HCT116 (cell line): ENCODE results near the gene ERMAP. TPM values are rescaled to one million over a fixed set of nuclear protein-coding genes. Genes with fewer than 3 reads are reported as not detected.

Experiments
- ATAC-seq: fragments of 200-7000 bp; cut with Tn5 transposase; 2 replicates; pipeline ENCODE4 v1.9.1; 2020; ENCODE audit warnings: mild to moderate bottlenecking, moderate library complexity
- BruUV-seq: library from RNA; stranded (reverse); fragments of 400-500 nt; replicated peaks from 2 replicates; lab custom pipeline; 2021; lab: Mats Ljungman, UMichigan
- CTCF ChIA-PET: fragments of 300-600 bp; sonication (Branson Sonifier 250); formaldehyde crosslinking; loops from one replicate; lab custom pipeline; 2021; ENCODE audit warnings: antibody characterized with exemption; lab: Charles Lee
- POLR2A ChIA-PET: fragments of 300-600, 350-600 bp; sonication (Branson Sonifier 250); formaldehyde crosslinking; loops from one replicate; lab custom pipeline; 2021; ENCODE audit warnings: antibody characterized with exemption; lab: Charles Lee
- RAD21 ChIA-PET, 2 experiments: fragments of 300-600 bp; sonication (Branson Sonifier 250); formaldehyde crosslinking; loops; one replicate each; lab custom pipeline; 2023; ENCODE audit warnings: low total read pairs in 2 of 2; ENCODE audit not compliant: uncharacterized antibody in 2 of 2, unreplicated experiment in 2 of 2, low non-redundant PET in 1 of 2; lab: Charles Lee
- DNase-seq: peaks from one replicate; pipeline ENCODE4 v3.0.0-alpha.2; 2010; ENCODE audit warnings: low read depth, low spot score
- H2AFZ ChIP-seq: fragments of 200-600 bp; shearing (Covaris generic), sonication (generic); 2 replicates; pipeline ENCODE4 v1.6.1; 2017; ENCODE audit warnings: low read depth, mixed run types, mixed read lengths, antibody characterized with exemption, low read length; ENCODE audit not compliant: poor library complexity, severe bottlenecking
- H3K27ac ChIP-seq: 2 replicates; pipeline ENCODE4 v1.5.1; 2012; ENCODE audit warnings: low read depth, low read length
- H3K27me3 ChIP-seq: fragments of 200-600 bp; sonication (generic); 2 replicates; pipeline ENCODE4 v1.6.1; 2016; ENCODE audit warnings: mixed run types, low read length, mixed read lengths; ENCODE audit not compliant: insufficient read depth
- H3K36me3 ChIP-seq, 2 experiments: fragments of 200-500 bp in 1 of 2; fragments of 200-600 bp in 1 of 2; sonication (Bioruptor generic) in 1 of 2; sonication (generic) in 1 of 2; 2 replicates each; pipeline versions ENCODE4 v1.5.1 to v1.6.1; 2014 to 2016; ENCODE audit warnings: low read length in 2 of 2, inconsistent platforms in 1 of 2, mixed read lengths in 1 of 2, mixed run types in 1 of 2; ENCODE audit not compliant: insufficient read depth in 2 of 2, control insufficient read depth in 1 of 2
- H3K4me1 ChIP-seq, 2 experiments: fragments of 200-600 bp in 1 of 2; sonication (generic) in 1 of 2; 2 replicates each; pipeline versions ENCODE4 v1.5.1 to v1.6.1; 2012 to 2017; ENCODE audit warnings: low read length in 2 of 2, inconsistent platforms in 1 of 2, mild to moderate bottlenecking in 1 of 2, mixed read lengths in 1 of 2, mixed run types in 1 of 2, moderate library complexity in 1 of 2; ENCODE audit not compliant: insufficient read depth in 2 of 2, control insufficient read depth in 1 of 2
- H3K4me2 ChIP-seq: fragments of 200-600 bp; sonication (generic); 2 replicates; pipeline ENCODE4 v1.6.1; 2017; ENCODE audit warnings: mixed run types, low read length, mixed read lengths
- H3K4me3 ChIP-seq, 2 experiments: fragments of 200-600 bp in 1 of 2; sonication (generic) in 1 of 2; replicated peaks in 1 of 2; 2 replicates each; pipeline ENCODE4 v1.5.1; 2011 to 2016; ENCODE audit warnings: low read length in 2 of 2, control low read depth in 1 of 2, low read depth in 1 of 2, mild to moderate bottlenecking in 1 of 2, mixed read lengths in 1 of 2, mixed run types in 1 of 2
- H3K79me2 ChIP-seq: fragments of 200-600 bp; sonication (generic); 2 replicates; pipeline ENCODE4 v1.6.1; 2017; ENCODE audit warnings: mild to moderate bottlenecking, mixed run types, low read length, moderate library complexity, mixed read lengths; ENCODE audit not compliant: insufficient read depth
- H3K9ac ChIP-seq: fragments of 200-600 bp; sonication (generic); 2 replicates; pipeline ENCODE4 v1.6.1; 2016; ENCODE audit warnings: low read length, mixed read lengths
- H3K9me2 ChIP-seq: fragments of 200-600 bp; sonication (generic), shearing (Covaris generic); 2 replicates; pipeline ENCODE4 v1.6.1; 2017; ENCODE audit warnings: mixed run types, mild to moderate bottlenecking, moderate library complexity; ENCODE audit not compliant: insufficient read depth
- H3K9me3 ChIP-seq, 2 experiments: fragments of 200-500 bp in 1 of 2; fragments of 200-600 bp in 1 of 2; sonication (Bioruptor generic) in 1 of 2; sonication (generic) in 1 of 2; 2 replicates each; pipeline ENCODE4 v1.6.1; 2014 to 2017; ENCODE audit warnings: low read length in 2 of 2, mixed read lengths in 2 of 2, inconsistent platforms in 1 of 2, low read depth in 1 of 2, mild to moderate bottlenecking in 1 of 2, mixed run types in 1 of 2, moderate library complexity in 1 of 2; ENCODE audit not compliant: control insufficient read depth in 1 of 2, insufficient read depth in 1 of 2
- H4K20me1 ChIP-seq: fragments of 200-600 bp; sonication (generic), shearing (Covaris generic); 2 replicates; pipeline ENCODE4 v1.6.1; 2017; ENCODE audit warnings: mixed run types, mild to moderate bottlenecking, moderate library complexity; ENCODE audit not compliant: insufficient read depth
- CEBPB ChIP-seq: IDR thresholded peaks from 2 replicates; pipeline ENCODE4 v1.6.1; 2012; ENCODE audit warnings: low read depth
- CTCF ChIP-seq, 3 experiments: fragments of 200-600 bp in 1 of 3; sonication (generic) in 1 of 3; IDR thresholded peaks in 2 of 3; conservative IDR thresholded peaks in 1 of 3; 2 replicates each; pipeline ENCODE4 v1.5.1; 2012 to 2017; ENCODE audit warnings: low read depth in 2 of 3, low read length in 2 of 3, antibody characterized with exemption in 1 of 3, borderline replicate concordance in 1 of 3, control low read depth in 1 of 3, mild to moderate bottlenecking in 1 of 3, mixed read lengths in 1 of 3, mixed run types in 1 of 3, moderate library complexity in 1 of 3; ENCODE audit not compliant: insufficient read depth in 1 of 3
- EGR1 ChIP-seq: IDR thresholded peaks from 2 replicates; pipeline ENCODE4 v1.6.1; 2012; ENCODE audit warnings: low read depth
- ELF1 ChIP-seq: IDR thresholded peaks from 2 replicates; pipeline ENCODE4 v1.6.1; 2012; ENCODE audit warnings: low read depth, borderline replicate concordance
- EZH2 ChIP-seq: fragments of 200-600 bp; sonication (generic); IDR thresholded peaks from 2 replicates; pipeline ENCODE4 v1.6.1; 2017; ENCODE audit warnings: antibody characterized with exemption, mixed run types
- EZH2phosphoT487 ChIP-seq: fragments of 200-600 bp; IDR thresholded peaks from 2 replicates; pipeline ENCODE4 v1.6.1; 2018; ENCODE audit warnings: antibody characterized with exemption, borderline replicate concordance
- JUND ChIP-seq: IDR thresholded peaks from 2 replicates; pipeline ENCODE4 v1.6.1; 2012
- POLR2A ChIP-seq: IDR thresholded peaks from 2 replicates; pipeline ENCODE4 v1.7.0; 2011; ENCODE audit warnings: borderline replicate concordance; ENCODE audit not compliant: insufficient read depth, insufficient read length; ENCODE audit errors: extremely low read depth
- POLR2AphosphoS5 ChIP-seq: IDR thresholded peaks from 2 replicates; pipeline ENCODE4 v1.6.1; 2011; ENCODE audit warnings: mild to moderate bottlenecking, low read depth, low read length, moderate library complexity
- RAD21 ChIP-seq: IDR thresholded peaks from 2 replicates; pipeline ENCODE4 v1.6.1; 2012; ENCODE audit warnings: low read depth, mild to moderate bottlenecking
- REST ChIP-seq: IDR thresholded peaks from 2 replicates; pipeline ENCODE4 v1.6.1; 2012; ENCODE audit warnings: low read depth
- SIN3A ChIP-seq: IDR thresholded peaks from 2 replicates; pipeline ENCODE4 v1.6.1; 2012; ENCODE audit warnings: low read depth
- SP1 ChIP-seq: IDR thresholded peaks from 2 replicates; pipeline ENCODE4 v1.6.1; 2012; ENCODE audit warnings: low read depth
- SRF ChIP-seq: IDR thresholded peaks from 2 replicates; pipeline ENCODE4 v1.6.1; 2012; ENCODE audit warnings: low read depth
- YY1 ChIP-seq: IDR thresholded peaks from 2 replicates; pipeline ENCODE4 v1.6.1; 2011; ENCODE audit warnings: low read length, low read depth, moderate library complexity, mild to moderate bottlenecking; ENCODE audit not compliant: insufficient replicate concordance; ENCODE audit errors: extremely low read depth
- ZFX ChIP-seq: fragments of 450-650 bp; IDR thresholded peaks from 2 replicates; pipeline ENCODE4 v1.6.1; 2017
- ZNF274 ChIP-seq: fragments of 200-500 bp; sonication (Bioruptor generic); IDR thresholded peaks from 2 replicates; pipeline ENCODE4 v1.6.1; 2014; ENCODE audit warnings: mild to moderate bottlenecking, low read depth, low read length, inconsistent platforms
- intact Hi-C: fragments of 100-400 bp; cut with micrococcal nuclease; formaldehyde crosslinking; loops from 2 replicates; pipeline ENCODE4 v1.10.0; 2022
- total RNA-seq: library from RNA; stranded (reverse); gene quantifications from one replicate; pipeline ENCODE4 v1.2.1, GENCODE V29; 2021; ENCODE audit not compliant: unreplicated experiment

ERMAP gene
- total RNA-seq, 1 experiment from 2014 or later: 5.4 TPM

GRCh38 chr1:42851420-42851819 lies 34.5 kb downstream of the ERMAP start:
- Histone ChIP-seq H3K4me3 (no peak overlapping the region), H3K4me1 (peaks cover 7 to 9% of the 10 kb centered on the region in 2 experiments; a peak in 3 of 4 replicates), H3K9me3 (peaks cover 0 to 4% of the 10 kb centered on the region in 2 experiments; a peak in 1 of 4 replicates), H2AFZ (no peak overlapping the region), H3K27me3 (no peaks in the 10 kb centered on the region), H3K79me2 (peaks cover 23% of the 10 kb centered on the region), H3K9me2 (no peaks in the 10 kb centered on the region), H4K20me1 (no peaks in the 10 kb centered on the region), H3K4me2 (no peak overlapping the region), H3K9ac (no peak overlapping the region), H3K27ac (no peak overlapping the region), H3K36me3 (peaks cover 7 to 8% of the 10 kb centered on the region in 2 experiments; a peak in 3 of 4 replicates)
- no TSS peak for BruUV-seq
- no peak for DNase-seq
- RAD21 ChIA-PET: no interaction called here
- intact Hi-C loops: no loop called here
- no peak for ATAC-seq
- POLR2A ChIA-PET: no interaction called here
- no peak for TF ChIP-seq CEBPB
- TF ChIP-seq ZFX: no peak
- no peak for TF ChIP-seq ZNF274
- no peak for TF ChIP-seq EZH2phosphoT487
- TF ChIP-seq YY1: no peak
- no peak for TF ChIP-seq ELF1
- TF ChIP-seq RAD21: no peak
- TF ChIP-seq POLR2A: no peak
- no peak for TF ChIP-seq SIN3A
- CTCF ChIA-PET: no interaction called here

GRCh38 chr1:42851960-42852607 lies 35.2 kb downstream of the ERMAP start:
- Histone ChIP-seq H3K4me2 (no peak overlapping the region), H2AFZ (no peak overlapping the region), H3K79me2 (peaks cover 18% of the 10 kb centered on the region), H3K9me3 (peaks cover 0 to 5% of the 10 kb centered on the region in 2 experiments; a peak in 1 of 4 replicates), H3K9ac (no peak overlapping the region), H4K20me1 (no peaks in the 10 kb centered on the region), H3K9me2 (no peaks in the 10 kb centered on the region), H3K4me1 (peaks cover 7 to 9% of the 10 kb centered on the region in 2 experiments; a peak in 3 of 4 replicates), H3K36me3 (peaks cover 7 to 8% of the 10 kb centered on the region in 2 experiments; a peak in 3 of 4 replicates), H3K27me3 (no peaks in the 10 kb centered on the region), H3K4me3 (no peak overlapping the region), H3K27ac (no peak overlapping the region)
- ChIA-PET POLR2A (no interaction called here), CTCF (no interaction called here), RAD21 (no interaction called here)
- ATAC-seq (no peak), DNase-seq (no peak)
- intact Hi-C loops: no loop called here
- BruUV-seq: no TSS peak
- TF ChIP-seq CTCF (IDR thresholded peaks at IDR 0.05 in 2 of 3, conservative IDR thresholded peaks at IDR 0.05 in 1 of 3; ENCODE audit: borderline replicate concordance in 1 of 3, insufficient read depth in 1 of 3, low read depth in 2 of 3, low read length in 2 of 3): no peak
- no peak for TF ChIP-seq SP1
- no peak for TF ChIP-seq JUND
- TF ChIP-seq EGR1: no peak
- TF ChIP-seq EZH2: no peak
- no peak for TF ChIP-seq REST
- no peak for TF ChIP-seq CEBPB
- no peak for TF ChIP-seq SRF
- no peak for TF ChIP-seq ZFX
- TF ChIP-seq POLR2AphosphoS5: no peak
- TF ChIP-seq RAD21: no peak
- TF ChIP-seq SIN3A: no peak
